ENCODE results near the gene PDGFRB. TPM values are rescaled to one million over a fixed set of nuclear protein-coding genes. Genes with fewer than 3 reads are reported as not detected.

The PDGFRB gene
- total and polyA plus RNA-seq, 9 of the 15 experiments (the other 6 are each of a cell fraction or from before 2014, with no cell fraction given), result 0.01 to 1.5 (median 0.09) TPM; not detected in 3

DNA sequence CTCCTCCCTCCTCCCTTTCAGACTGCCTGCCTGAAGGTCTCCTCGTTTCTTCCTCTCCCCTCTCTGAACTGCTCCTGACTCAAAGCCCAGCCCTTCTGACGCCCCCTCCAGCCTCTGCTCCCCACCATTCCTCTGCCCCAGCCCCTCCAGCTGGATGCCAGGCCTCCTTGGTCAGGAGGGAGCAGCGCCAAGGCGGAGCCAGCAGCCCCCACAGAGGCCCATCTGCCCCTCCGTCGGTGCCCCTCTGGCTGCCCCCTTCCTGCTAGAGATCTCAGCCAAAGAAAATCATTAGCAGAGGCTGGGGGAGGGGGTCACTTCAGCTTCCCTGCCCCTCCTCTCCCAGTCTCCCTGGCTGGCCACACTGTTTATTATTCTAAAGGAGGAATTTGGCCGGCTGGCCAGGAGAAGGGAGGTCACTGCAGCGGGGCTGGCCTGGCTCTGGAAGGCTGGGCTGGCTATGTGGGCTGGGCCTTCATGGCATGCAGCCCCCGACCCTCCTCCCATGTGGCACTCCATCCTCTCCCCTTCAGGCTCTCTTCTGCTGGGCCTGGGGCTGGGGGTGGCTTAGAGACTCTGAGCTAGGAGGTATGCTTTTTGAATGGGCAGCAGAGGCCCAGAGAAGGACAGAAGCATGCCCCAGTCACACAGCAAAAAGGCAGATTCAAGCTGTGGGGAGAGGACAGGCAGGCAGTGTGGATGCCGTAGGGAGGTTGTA lies 16.9 kb downstream of the PDGFRB start:
- DNase-seq (ENCODE audit: extremely low read depth in 1 of 4, low spot score in 3 of 4) (no peak), FAIRE-seq (no peak), ATAC-seq (no peak)
- Histone ChIP-seq H3K27me3 (ENCODE audit: control insufficient read depth in 2 of 2, insufficient read depth in 2 of 2, low read length in 2 of 2) (peaks cover 11 to 37% of the 10 kb centered on the region in 2 experiments; a peak in 4 of 5 replicates), H3K4me2 (ENCODE audit: insufficient read depth, low read length) (no peak overlapping the region), H3K27ac (ENCODE audit: extremely low read depth, low read depth, low read length) (no peak overlapping the region), H3K9me1 (ENCODE audit: control insufficient read depth, insufficient read depth, low read length) (no peaks in the 10 kb centered on the region), H3K36me3 (ENCODE audit: control insufficient read depth, insufficient read depth, low read length) (no peaks in the 10 kb centered on the region), H3K4me1 (replicated peaks in 1 of 2; ENCODE audit: control insufficient read depth in 2 of 2, insufficient read depth in 2 of 2, low read length in 2 of 2) (peaks cover 20 to 25% of the 10 kb centered on the region in 2 experiments), H3K9ac (ENCODE audit: insufficient read depth in 1 of 2, low read depth in 2 of 2, low read length in 2 of 2) (no peak overlapping the region; a peak in 1 of 4 replicates), H2AFZ (ENCODE audit: low read depth, low read length) (no peak overlapping the region), H4K20me1 (replicated peaks; ENCODE audit: control insufficient read depth, insufficient read depth, low read length) (no peaks in the 10 kb centered on the region; the same call in 1 of the 2 replicates), H3K4me3 (no peak overlapping the region), H3K79me2 (ENCODE audit: control insufficient read depth, insufficient read depth, low read length) (no peaks in the 10 kb centered on the region), H3K9me3 (replicated peaks; ENCODE audit: control insufficient read depth, insufficient read depth, low read depth, low read length) (no peaks in the 10 kb centered on the region)
- no TSS peak for BruUV-seq (replicated peaks)
- ChIA-PET POLR2A (interaction anchor here (0.6 to 1.0 kb wide), 3 partner anchors 13 to 29 kb away, joined by 3 read pairs; no protein-coding TSS in a partner anchor), CTCF (ENCODE audit: low intra/inter-chr PET ratio) (no interaction called here)
- intact Hi-C loops (cut with micrococcal nuclease), result no loop called here
- TF ChIP-seq ZFP36 (IDR thresholded peaks at IDR 0.05; ENCODE audit: low read depth, low read length, partially characterized antibody) (peak; percentile 47), ZNF384 (IDR thresholded peaks at IDR 0.05; ENCODE audit: low read depth, low read length) (no peak), BRD9 (IDR thresholded peaks at IDR 0.05; ENCODE audit: low read depth, partially characterized antibody) (peak; percentile 24), GATA2 (CRISPR knock-in tag; IDR thresholded peaks at IDR 0.05) (no peak), BCOR (IDR thresholded peaks at IDR 0.05) (0 out of 2 replicates have a peak, but pooled peaks have one; percentile 11)
- WGBS (ENCODE audit: insufficient coverage, low coverage, missing lambda C conversion rate), result 25% methylated on average over 10 of the region's 10 CpGs
- in situ Hi-C loops (cut with MboI), result no loop called here
